ENCODE measurements around the gene EXOC3L2. TPM values are rescaled to one million over a fixed set of nuclear protein-coding genes. Genes with fewer than 3 reads are reported as not detected.
A peak's percentile ranks its signal among the peaks of the same experiment; 100 is the strongest.

Gene EXOC3L2
- total and polyA plus RNA-seq, 2 donors (not counting 3 experiments of a cell fraction or from before 2014, with no cell fraction given), result 0.66 to 1.8 TPM

- no peak for DNase-seq (ENCODE audit: low read depth, low spot score)
- H3K4me2 ChIP-seq (ENCODE audit: insufficient read depth, low read length), result peak overlapping the region; percentile 70
- peaks cover 10% of the 10 kb centered on the region for H3K4me1 ChIP-seq (ENCODE audit: control insufficient read depth, extremely low read depth, insufficient read depth, low read length)
- dilution Hi-C loops (cut with MboI; ENCODE audit: extremely low pct_ligation_motif_present, low sequenced_read_pairs) (no loop called here), intact Hi-C loops (cut with micrococcal nuclease) (no loop called here)
- ChIA-PET CTCF (interaction anchor here (1.0 to 1.9 kb wide), 2 partner anchors 51 to 87 kb away, joined by 4 to 8 read pairs; no protein-coding TSS in a partner anchor), POLR2A (no interaction called here)
- H2AFZ ChIP-seq (ENCODE audit: low read depth, low read length), result no peak overlapping the region
- TF ChIP-seq POLR2A (IDR thresholded peaks at IDR 0.05; ENCODE audit: low read depth, low read length) (no peak), MYC (IDR thresholded peaks at IDR 0.05; ENCODE audit: low read depth, low read length) (no peak), GATA2 (IDR thresholded peaks at IDR 0.05; ENCODE audit: insufficient read depth, insufficient read length, low read depth, low read length) (no peak), MAX (IDR thresholded peaks at IDR 0.05; ENCODE audit: insufficient read depth, insufficient read length) (no peak), FOS (IDR thresholded peaks at IDR 0.05; ENCODE audit: borderline replicate concordance, insufficient read depth, low read length) (no peak), JUN (IDR thresholded peaks at IDR 0.05; ENCODE audit: borderline replicate concordance, insufficient read depth, insufficient read length, low read depth) (no peak), POLR2AphosphoS5 (IDR thresholded peaks at IDR 0.05; ENCODE audit: insufficient read depth, low read depth, low read length) (no peak)
- H3K36me3 ChIP-seq (ENCODE audit: control insufficient read depth in 2 of 2, extremely low read depth in 1 of 2, insufficient read depth in 2 of 2, low read length in 2 of 2), result peaks cover 0 to 5% of the 10 kb centered on the region in 2 experiments
- peaks cover 38% of the 10 kb centered on the region for H3K79me2 ChIP-seq (ENCODE audit: control insufficient read depth, insufficient read depth, low read length)
- no TSS peak for BruUV-seq (replicated peaks)
- no peaks in the 10 kb centered on the region for H3K27me3 ChIP-seq (ENCODE audit: control insufficient read depth in 2 of 2, insufficient read depth in 2 of 2, low read length in 2 of 2)
- no peaks in the 10 kb centered on the region for H3K9me1 ChIP-seq (replicated peaks; ENCODE audit: control insufficient read depth, extremely low read depth, insufficient read depth, low read length)
- no peak for FAIRE-seq
- peak overlapping the region; percentile 20 for H3K27ac ChIP-seq (ENCODE audit: insufficient read depth, low read depth, low read length)
- H3K4me3 ChIP-seq (replicated peaks in 1 of 3; ENCODE audit: insufficient read depth in 1 of 3, low read depth in 1 of 3, low read length in 3 of 3), result peak overlapping the region; percentile 70 to 94 (median 86)
- peak overlapping the region; percentile 74 for H3K9ac ChIP-seq (replicated peaks; ENCODE audit: extremely low read depth, insufficient read depth, low read length)
- H4K20me1 ChIP-seq (replicated peaks; ENCODE audit: control insufficient read depth, extremely low read depth, insufficient read depth, low read length), result peaks cover 2% of the 10 kb centered on the region
- no peaks in the 10 kb centered on the region for H3K9me3 ChIP-seq (replicated peaks; ENCODE audit: control insufficient read depth, insufficient read depth, low read length)
These were observed 6.5 kb upstream of the EXOC3L2 start for GRCh38 chr19:45251452-45252354.
